Thyroid gland (tissue), 4 donors: ENCODE results near the gene PCBP3. TPM values are rescaled to one million over a fixed set of nuclear protein-coding genes. Genes with fewer than 3 reads are reported as not detected.

ENCODE experiments used
- DNase-seq, 2 donors: peaks; one replicate each; pipeline ENCODE4 v3.0.0-alpha.2; 2019
- H3K27ac ChIP-seq, 3 donors: fragments of 200-600 bp; sonication (generic); 1 replicate in 2 of 3; 2 replicates in 1 of 3; pipeline ENCODE4 v1.5.1; 2016 to 2019; ENCODE audit warnings: mild to moderate bottlenecking in 1 of 3, moderate library complexity in 1 of 3
- H3K27me3 ChIP-seq: fragments of 200-600 bp; sonication (generic); one replicate; pipeline ENCODE4 v1.5.1; 2019
- H3K36me3 ChIP-seq, 2 donors: fragments of 200-600 bp; sonication (generic); one replicate each; pipeline ENCODE4 v1.5.1; 2016 to 2019
- H3K4me1 ChIP-seq, 2 donors: fragments of 200-600 bp; sonication (generic); one replicate each; pipeline ENCODE4 v1.5.1; 2017 to 2019
- H3K4me3 ChIP-seq, 3 donors: fragments of 200-600 bp; sonication (generic); replicated peaks in 1 of 3; 1 replicate in 2 of 3; 2 replicates in 1 of 3; pipeline ENCODE4 v1.5.1; 2016; ENCODE audit warnings: mild to moderate bottlenecking in 1 of 3
- H3K9me3 ChIP-seq: fragments of 200-600 bp; sonication (generic); one replicate; pipeline ENCODE4 v1.5.1; 2017
- POLR2A ChIP-seq, 2 donors: fragments of 450-650 bp; IDR thresholded peaks; one replicate each; pipeline ENCODE4 v1.6.1; 2017; ENCODE audit warnings: antibody characterized with exemption in 2 of 2, mild to moderate bottlenecking in 2 of 2, moderate library complexity in 1 of 2
- WGBS, 2 donors: methylation state at CpG; one replicate each; pipeline ENCODE4 v1.1.5; 2017; 5-methylcytosine and 5-hydroxymethylcytosine counted together
- intact Hi-C: fragments of 100-400 bp; cut with DNase I; formaldehyde crosslinking; loops from one replicate; pipeline ENCODE4 v1.15.1; 2023
- total RNA-seq, 4 donors: library from RNA; depleted of rRNA; stranded (reverse); fragments of >200 nt; gene quantifications; one replicate each; pipeline ENCODE4 v1.2.3, GENCODE V29; 2016
- TF ChIP-seq, protein P1 (sequence below), 6 experiments: fragments of 200-600 bp in 3 of 6; fragments of 450-650 bp in 3 of 6; sonication (generic) in 3 of 6; IDR thresholded peaks; one replicate each; pipeline ENCODE4 v1.5.1; 2016 to 2019; ENCODE audit warnings: antibody characterized with exemption in 6 of 6, mild to moderate bottlenecking in 2 of 6, inconsistent platforms in 1 of 6, moderate library complexity in 1 of 6

PCBP3 gene
- total RNA-seq, 4 donors from 2014 or later: 0.33 to 0.98 (median 0.54) TPM; not detected in 1

DNA sequence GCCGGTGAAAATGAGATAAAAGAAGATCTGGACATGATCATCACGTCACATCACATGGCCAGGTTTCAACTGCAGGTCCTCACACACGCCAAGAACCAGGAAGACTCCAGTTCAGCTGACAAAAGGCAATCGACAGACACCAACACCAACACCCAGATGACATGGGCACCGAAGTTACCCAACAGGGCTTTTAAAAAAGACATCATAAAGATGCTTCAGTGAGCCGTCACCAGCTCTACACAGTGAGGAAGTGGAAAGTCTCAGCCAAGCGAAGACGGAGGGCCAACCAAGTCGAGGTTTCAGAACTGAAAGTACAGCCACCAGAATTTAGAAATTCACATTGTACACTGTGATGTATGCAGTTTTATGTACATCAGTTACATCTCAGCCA, 183.8 kb downstream of the PCBP3 start:
- TF ChIP-seq, protein P1, sequence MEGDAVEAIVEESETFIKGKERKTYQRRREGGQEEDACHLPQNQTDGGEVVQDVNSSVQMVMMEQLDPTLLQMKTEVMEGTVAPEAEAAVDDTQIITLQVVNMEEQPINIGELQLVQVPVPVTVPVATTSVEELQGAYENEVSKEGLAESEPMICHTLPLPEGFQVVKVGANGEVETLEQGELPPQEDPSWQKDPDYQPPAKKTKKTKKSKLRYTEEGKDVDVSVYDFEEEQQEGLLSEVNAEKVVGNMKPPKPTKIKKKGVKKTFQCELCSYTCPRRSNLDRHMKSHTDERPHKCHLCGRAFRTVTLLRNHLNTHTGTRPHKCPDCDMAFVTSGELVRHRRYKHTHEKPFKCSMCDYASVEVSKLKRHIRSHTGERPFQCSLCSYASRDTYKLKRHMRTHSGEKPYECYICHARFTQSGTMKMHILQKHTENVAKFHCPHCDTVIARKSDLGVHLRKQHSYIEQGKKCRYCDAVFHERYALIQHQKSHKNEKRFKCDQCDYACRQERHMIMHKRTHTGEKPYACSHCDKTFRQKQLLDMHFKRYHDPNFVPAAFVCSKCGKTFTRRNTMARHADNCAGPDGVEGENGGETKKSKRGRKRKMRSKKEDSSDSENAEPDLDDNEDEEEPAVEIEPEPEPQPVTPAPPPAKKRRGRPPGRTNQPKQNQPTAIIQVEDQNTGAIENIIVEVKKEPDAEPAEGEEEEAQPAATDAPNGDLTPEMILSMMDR (IDR thresholded peaks at IDR 0.05): no peak
- TF ChIP-seq POLR2A (IDR thresholded peaks at IDR 0.05): no peak
- Histone ChIP-seq H3K9me3 (no peaks in the 10 kb centered on the region), H3K36me3 (no peaks in the 10 kb centered on the region), H3K27ac (no peak overlapping the region), H3K4me3 (no peak overlapping the region), H3K27me3 (no peaks in the 10 kb centered on the region), H3K4me1 (no peaks in the 10 kb centered on the region)
- 91 to 93% methylated on average over 9 of the region's 9 CpGs for WGBS, 2 donors
- no peak for DNase-seq
- intact Hi-C loops: no loop called here

DNA sequence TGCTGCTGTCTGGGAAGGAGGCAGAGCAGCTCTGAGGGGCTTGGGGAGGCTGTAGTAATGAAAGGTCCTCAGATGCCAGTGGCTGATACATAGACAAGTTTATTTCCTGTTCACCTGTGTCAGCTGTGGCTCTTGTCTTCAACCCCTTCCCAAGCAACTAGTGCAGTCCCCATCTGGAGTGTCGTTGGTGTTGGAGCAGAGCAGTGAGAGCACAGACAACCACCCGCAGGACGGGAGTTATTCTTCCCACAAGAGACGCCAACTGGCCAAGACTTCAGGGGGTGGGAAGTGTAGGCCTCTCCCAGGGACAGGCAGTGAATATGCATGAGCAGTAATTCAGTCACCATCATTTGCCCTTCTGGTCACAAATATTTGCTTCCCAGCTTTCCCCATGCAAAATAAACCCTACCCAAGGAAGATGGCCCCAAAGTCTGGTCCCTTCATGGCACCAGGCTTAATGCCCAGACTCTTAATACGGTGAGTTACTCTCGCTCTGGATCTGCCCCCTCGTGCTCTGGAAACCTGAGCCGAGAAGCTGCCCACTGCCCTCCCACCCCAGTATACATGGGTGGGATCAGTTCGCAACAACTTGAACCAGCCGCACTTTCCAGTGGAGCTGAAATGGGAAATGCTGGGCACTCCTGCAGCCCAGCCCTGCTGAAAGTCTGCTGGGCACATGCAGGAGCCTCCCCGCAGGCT, 184.5 kb downstream of the PCBP3 start:
- Histone ChIP-seq H3K4me1 (no peaks in the 10 kb centered on the region), H3K36me3 (no peaks in the 10 kb centered on the region), H3K27me3 (no peaks in the 10 kb centered on the region), H3K4me3 (no peak overlapping the region), H3K9me3 (no peaks in the 10 kb centered on the region), H3K27ac (no peak overlapping the region)
- DNase-seq: no peak
- TF ChIP-seq POLR2A (IDR thresholded peaks at IDR 0.05): no peak
- TF ChIP-seq, protein P1 (IDR thresholded peaks at IDR 0.05): no peak
- WGBS, 2 donors: 88 to 93% methylated on average over 10 to 11 of the region's 11 CpGs
- intact Hi-C loops: no loop called here

DNA sequence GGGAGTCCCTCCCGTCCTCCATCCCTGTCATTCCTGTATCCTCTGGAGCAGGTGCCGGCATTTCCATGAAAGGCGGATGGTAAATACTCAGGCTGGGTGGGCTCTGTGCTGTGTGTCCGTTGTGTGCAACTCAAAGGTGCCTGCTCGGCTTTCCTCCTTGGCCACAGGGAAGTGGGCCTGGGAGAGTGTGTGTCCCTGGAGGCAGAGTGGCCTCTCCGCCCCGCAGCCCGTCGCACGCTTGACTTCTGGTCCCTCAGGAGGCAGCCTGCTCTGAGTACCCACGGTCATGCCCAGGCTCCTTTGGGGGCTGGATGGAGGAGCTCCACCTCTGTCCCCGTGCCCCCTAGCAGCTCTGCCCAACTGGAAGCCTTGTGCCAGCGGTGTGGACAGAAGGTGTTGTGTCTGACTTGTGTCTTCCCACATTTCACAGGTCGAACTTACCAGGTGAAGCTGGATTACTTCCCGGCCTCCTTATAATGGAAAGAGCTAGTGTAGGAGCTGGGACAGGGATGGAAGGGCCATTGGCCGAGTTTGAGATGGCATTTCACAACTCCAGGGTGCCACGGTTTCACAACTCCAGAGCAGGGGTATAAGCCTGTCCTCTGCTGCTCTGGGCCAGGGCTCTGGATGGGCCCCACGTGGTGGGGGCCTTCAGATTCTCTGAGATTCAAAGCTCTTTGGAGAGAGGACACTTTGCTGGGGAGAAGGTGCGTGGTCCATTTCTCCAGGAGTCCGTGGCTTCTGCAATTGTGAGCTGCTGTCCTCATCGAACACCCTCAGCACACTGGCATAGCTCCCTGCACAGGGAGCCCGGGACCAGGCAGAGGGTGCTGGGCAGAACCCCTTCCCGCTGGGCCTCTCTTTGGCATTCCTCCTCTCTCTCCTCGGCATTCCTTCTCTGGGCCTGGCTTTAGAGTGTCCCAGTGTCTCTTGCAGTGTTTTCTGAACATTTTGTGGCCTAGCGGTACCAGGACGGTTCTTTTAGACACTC, 185.3 kb downstream of the PCBP3 start:
- DNase-seq: no peak
- no peaks in the 10 kb centered on the region for H3K27me3 ChIP-seq
- no peak overlapping the region for H3K27ac ChIP-seq
- no peaks in the 10 kb centered on the region for H3K9me3 ChIP-seq
- no peaks in the 10 kb centered on the region for H3K36me3 ChIP-seq
- intact Hi-C loops: no loop called here
- no peak overlapping the region for H3K4me3 ChIP-seq
- no peaks in the 10 kb centered on the region for H3K4me1 ChIP-seq
- 78 to 81% methylated on average over 15 to 25 of the region's 26 CpGs for WGBS, 2 donors
- no peak for TF ChIP-seq POLR2A (IDR thresholded peaks at IDR 0.05)
- TF ChIP-seq, protein P1 (IDR thresholded peaks at IDR 0.05): no peak

DNA sequence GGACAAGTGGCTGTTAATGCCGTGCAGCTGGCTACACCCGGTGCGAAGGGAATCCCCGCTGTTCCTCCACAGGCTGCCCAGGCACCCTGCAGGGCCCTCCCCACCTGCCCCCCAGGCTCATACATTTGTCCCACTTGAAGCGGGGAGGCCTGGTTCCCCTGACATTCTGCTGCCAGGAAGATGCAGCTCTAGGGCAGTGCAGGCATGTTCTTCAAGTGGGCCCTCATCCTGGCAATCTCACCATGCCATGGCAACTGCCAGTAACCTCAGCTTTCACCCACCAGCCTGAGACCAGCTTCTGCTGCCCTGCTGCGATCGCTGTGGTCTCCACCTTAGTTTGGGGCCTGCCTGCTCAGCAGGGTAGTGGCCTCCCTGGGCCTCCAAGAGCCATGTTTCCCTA, 186.1 kb downstream of the PCBP3 start:
- Histone ChIP-seq H3K27ac (no peak overlapping the region), H3K27me3 (no peaks in the 10 kb centered on the region), H3K4me1 (no peaks in the 10 kb centered on the region), H3K9me3 (no peaks in the 10 kb centered on the region), H3K4me3 (no peak overlapping the region), H3K36me3 (no peaks in the 10 kb centered on the region)
- 67% methylated on average over 6 to 7 of the region's 7 CpGs for WGBS, 2 donors
- intact Hi-C loops: no loop called here
- no peak for DNase-seq
- TF ChIP-seq, protein P1 (IDR thresholded peaks at IDR 0.05): no peak
- TF ChIP-seq POLR2A (IDR thresholded peaks at IDR 0.05): no peak

DNA sequence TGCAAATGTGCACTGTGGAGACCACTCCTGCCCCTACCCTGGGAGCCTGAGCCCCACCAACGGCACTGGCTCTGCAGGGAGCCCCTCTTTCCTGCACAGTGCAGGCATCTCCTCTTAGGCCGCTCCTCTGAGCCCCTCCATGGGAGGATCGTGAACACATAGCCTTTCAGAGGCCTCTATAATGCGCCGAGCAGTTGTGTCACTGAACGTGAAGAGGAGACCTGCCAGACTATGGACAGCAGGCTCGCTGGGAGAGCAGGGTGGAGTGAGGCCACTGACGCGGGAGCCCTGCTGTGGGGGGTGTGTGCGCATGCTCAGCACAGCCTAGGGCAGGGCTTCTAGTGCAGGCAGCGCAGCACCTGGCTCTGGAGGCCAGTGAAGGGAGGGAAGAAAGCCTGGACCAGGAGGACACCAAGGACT, 186.7 kb downstream of the PCBP3 start:
- 58 to 60% methylated on average over 4 to 11 of the region's 11 CpGs for WGBS, 2 donors
- no peak for DNase-seq
- intact Hi-C loops: no loop called here
- Histone ChIP-seq H3K27ac (no peak overlapping the region), H3K4me3 (no peak overlapping the region), H3K27me3 (no peaks in the 10 kb centered on the region), H3K36me3 (no peaks in the 10 kb centered on the region), H3K9me3 (no peaks in the 10 kb centered on the region), H3K4me1 (no peaks in the 10 kb centered on the region)
- TF ChIP-seq, protein P1 (IDR thresholded peaks at IDR 0.05): no peak
- TF ChIP-seq POLR2A (IDR thresholded peaks at IDR 0.05): no peak
